IMR-90 (cell line): Measurements from ENCODE around the gene LMX1A. TPM values are rescaled to one million over a fixed set of nuclear protein-coding genes. Genes with fewer than 3 reads are reported as not detected.

Experiments
- ATAC-seq: fragments of 200-7000 bp; cut with Tn5 transposase; 2 replicates; pipeline ENCODE4 v1.9.1; 2020; ENCODE audit warnings: low read depth, mild to moderate bottlenecking, moderate library complexity
- BruUV-seq: library from RNA; stranded (reverse); fragments of 400-500 nt; replicated peaks from 2 replicates; lab custom pipeline; 2021; lab: Mats Ljungman, UMichigan
- CTCF ChIA-PET: fragments of 300-600 bp; formaldehyde crosslinking; extraction: SDS; loops from one replicate; lab custom pipeline; 2021; ENCODE audit warnings: antibody characterized with exemption; lab: Yijun Ruan, JAX
- POLR2A ChIA-PET: fragments of 300-600 bp; sonication (Branson Sonifier 250); formaldehyde crosslinking; loops from one replicate; lab custom pipeline; 2022; ENCODE audit warnings: antibody characterized with exemption; ENCODE audit not compliant: unreplicated experiment; lab: Charles Lee
- DNase-seq: peaks from one replicate; pipeline ENCODE4 v3.0.0; 2013
- H2AFZ ChIP-seq: replicated peaks from 2 replicates; pipeline ENCODE3; 2013; ENCODE audit warnings: low read length, mild to moderate bottlenecking; ENCODE audit not compliant: poor library complexity
- H2AK5ac ChIP-seq: 2 replicates; pipeline ENCODE4 v1.6.1; 2013; ENCODE audit warnings: low read depth, low read length, inconsistent platforms
- H2AK9ac ChIP-seq: replicated peaks from 2 replicates; pipeline ENCODE3; 2013; ENCODE audit warnings: mild to moderate bottlenecking, low read depth, low read length, moderate library complexity; ENCODE audit not compliant: poor library complexity
- H2BK120ac ChIP-seq: 2 replicates; pipeline ENCODE4 v1.6.1; 2013; ENCODE audit warnings: low read depth, low read length, inconsistent platforms
- H2BK15ac ChIP-seq: 3 replicates; pipeline ENCODE4 v1.6.1; 2013; ENCODE audit warnings: low read depth, low read length, inconsistent platforms
- H2BK20ac ChIP-seq: 2 replicates; pipeline ENCODE4 v1.6.1; 2013; ENCODE audit warnings: low read depth, mild to moderate bottlenecking, inconsistent platforms, low read length, moderate library complexity
- H2BK5ac ChIP-seq: 2 replicates; pipeline ENCODE4 v1.6.1; 2013; ENCODE audit warnings: mild to moderate bottlenecking, low read depth, low read length, inconsistent platforms; ENCODE audit not compliant: poor library complexity, severe bottlenecking
- H3K14ac ChIP-seq: replicated peaks from 2 replicates; pipeline ENCODE4 v1.6.1; 2013; ENCODE audit warnings: low read depth, low read length, inconsistent platforms
- H3K18ac ChIP-seq: 2 replicates; pipeline ENCODE4 v1.6.1; 2013; ENCODE audit warnings: low read depth, low read length, control low read depth
- H3K23ac ChIP-seq: 2 replicates; pipeline ENCODE4 v1.6.1; 2013; ENCODE audit warnings: low read depth, low read length, inconsistent platforms
- H3K27ac ChIP-seq: 2 replicates; pipeline ENCODE4 v1.5.1; 2013; ENCODE audit warnings: mild to moderate bottlenecking, control low read depth, low read length; ENCODE audit not compliant: insufficient read depth
- H3K27me3 ChIP-seq: 2 replicates; pipeline ENCODE4 v1.6.1; 2013; ENCODE audit warnings: low read length; ENCODE audit not compliant: control insufficient read depth, insufficient read depth
- H3K36me3 ChIP-seq: 2 replicates; pipeline ENCODE4 v1.6.1; 2013; ENCODE audit warnings: low read length, mixed read lengths; ENCODE audit not compliant: control insufficient read depth, insufficient read depth
- H3K4ac ChIP-seq: 2 replicates; pipeline ENCODE4 v1.6.1; 2013; ENCODE audit warnings: low read depth, low read length, inconsistent platforms
- H3K4me1 ChIP-seq: 2 replicates; pipeline ENCODE4 v1.6.1; 2013; ENCODE audit warnings: low read length, mixed read lengths; ENCODE audit not compliant: control insufficient read depth, insufficient read depth
- H3K4me2 ChIP-seq: 2 replicates; pipeline ENCODE4 v1.6.1; 2013; ENCODE audit warnings: low read depth, mild to moderate bottlenecking, control low read depth, low read length, moderate library complexity
- H3K4me3 ChIP-seq: 2 replicates; pipeline ENCODE4 v1.5.1; 2013; ENCODE audit warnings: low read depth, mild to moderate bottlenecking, control low read depth, low read length, moderate library complexity; ENCODE audit not compliant: insufficient read depth
- H3K56ac ChIP-seq: 2 replicates; pipeline ENCODE4 v1.6.1; 2013; ENCODE audit warnings: low read length, inconsistent platforms; ENCODE audit not compliant: insufficient read depth; ENCODE audit errors: extremely low read depth
- H3K79me1 ChIP-seq, 2 experiments: 2 replicates each; pipeline ENCODE4 v1.6.1; 2013; ENCODE audit warnings: low read length in 2 of 2, inconsistent platforms in 1 of 2, low read depth in 1 of 2
- H3K9ac ChIP-seq: 2 replicates; pipeline ENCODE4 v1.6.1; 2013; ENCODE audit warnings: low read depth, low read length, control low read depth
- H3K9me1 ChIP-seq: 2 replicates; pipeline ENCODE4 v1.6.1; 2013; ENCODE audit warnings: low read length, inconsistent platforms; ENCODE audit not compliant: insufficient read depth
- H3K9me3 ChIP-seq: 2 replicates; pipeline ENCODE4 v1.6.1; 2013; ENCODE audit warnings: low read length; ENCODE audit not compliant: control insufficient read depth, insufficient read depth
- H4K20me1 ChIP-seq: 2 replicates; pipeline ENCODE4 v1.6.1; 2013; ENCODE audit warnings: low read length, inconsistent platforms; ENCODE audit not compliant: insufficient read depth
- H4K5ac ChIP-seq: 2 replicates; pipeline ENCODE4 v1.6.1; 2013; ENCODE audit warnings: mild to moderate bottlenecking, low read depth, low read length, control low read depth
- H4K8ac ChIP-seq, 2 experiments: 2 replicates each; pipeline ENCODE4 v1.6.1; 2013; ENCODE audit warnings: low read depth in 2 of 2, low read length in 2 of 2, control low read depth in 1 of 2, inconsistent platforms in 1 of 2
- H4K91ac ChIP-seq: 2 replicates; pipeline ENCODE4 v1.6.1; 2013; ENCODE audit warnings: low read depth, low read length, inconsistent platforms; ENCODE audit not compliant: insufficient read depth
- MAFK ChIP-seq: IDR thresholded peaks from 2 replicates; pipeline ENCODE4 v1.6.1; 2012; ENCODE audit warnings: low read depth, low read length, improper control_type of control experiment
- SMC3 ChIP-seq: fragments of 150-350 bp; IDR thresholded peaks from 2 replicates; pipeline ENCODE4 v1.6.1; 2016; ENCODE audit warnings: low read depth, mild to moderate bottlenecking, antibody characterized with exemption, low read length, moderate library complexity
- WGBS, 2 experiments: methylation state at CpG; one replicate each; pipeline versions ENCODE4 v1.1.5 to v1.1.7; 2013; ENCODE audit warnings: missing lambda C conversion rate in 2 of 2; ENCODE audit not compliant: insufficient read length in 1 of 2; ENCODE audit errors: extremely low coverage in 2 of 2; 5-methylcytosine and 5-hydroxymethylcytosine counted together
- dilution Hi-C: fragments of 300-500 bp; cut with HindIII; formaldehyde crosslinking; loops from one replicate; pipeline ENCODE4 v1.14.3; 2018; ENCODE audit warnings: low sequenced_read_pairs; ENCODE audit not compliant: unreplicated experiment
- in situ Hi-C: fragments of 300-500 bp; cut with MboI; formaldehyde crosslinking; loops from 3 replicates; pipeline ENCODE4 v1.14.3; 2019; ENCODE audit warnings: low sequenced_read_pairs, inconsistent platforms, mixed read lengths
- intact Hi-C: fragments of 100-400 bp; cut with micrococcal nuclease; formaldehyde crosslinking; loops from 2 replicates; pipeline ENCODE4 v1.10.0; 2022
- polyA plus RNA-seq, 3 experiments: library from polyadenylated mRNA; depleted of rRNA; stranded (reverse); fragments of >200 nt; gene quantifications; 2 replicates each; pipeline ENCODE4 v1.2.3, GENCODE V29; 2012; ENCODE audit warnings: low replicate concordance in 1 of 3
- total RNA-seq: library from RNA; depleted of rRNA; stranded (reverse); fragments of >200 nt; gene quantifications from 2 replicates; pipeline ENCODE4 v1.2.3, GENCODE V29; 2012

LMX1A gene
- total and polyA plus RNA-seq, 2 of the 4 experiments (the other 2 are of a cell fraction): not detected

GRCh38 chr1:165365341-165365740, 8.8 kb upstream of the LMX1A start:
- WGBS, 2 experiments: no CpG with 5 or more reads among the region's 2 CpGs
- H3K36me3 ChIP-seq: no peaks in the 10 kb centered on the region

More at GRCh38 chr1:165365341-165365740, 8.8 kb upstream of the LMX1A start:
- ChIA-PET POLR2A (no interaction called here), CTCF (no interaction called here)
- Histone ChIP-seq H3K27me3 (no peaks in the 10 kb centered on the region; the same call in 1 of the 2 replicates), H2BK20ac (no peak overlapping the region), H2BK120ac (no peak overlapping the region), H3K18ac (no peak overlapping the region), H4K20me1 (no peaks in the 10 kb centered on the region), H2BK15ac (no peak overlapping the region), H4K5ac (no peak overlapping the region), H2AK5ac (no peak overlapping the region), H3K23ac (no peak overlapping the region), H2BK5ac (no peak overlapping the region), H3K4me1 (no peaks in the 10 kb centered on the region), H3K4ac (no peak overlapping the region), H3K79me1 (no peaks in the 10 kb centered on the region), H3K9ac (no peak overlapping the region), H4K8ac (no peak overlapping the region), H3K9me3 (no peaks in the 10 kb centered on the region), H4K91ac (no peak overlapping the region), H3K14ac (no peak overlapping the region), H2AFZ (no peak overlapping the region), H3K9me1 (no peaks in the 10 kb centered on the region), H3K27ac (no peak overlapping the region), H2AK9ac (no peak overlapping the region), H3K56ac (no peak overlapping the region), H3K4me3 (no peak overlapping the region), H3K4me2 (no peak overlapping the region)
- dilution Hi-C loops (no loop called here), intact Hi-C loops (loop anchor here (5.0 to 10.0 kb wide), 2 partner anchors 221 to 253 kb away; no protein-coding TSS in a partner anchor), in situ Hi-C loops (no loop called here)
- DNase-seq: no peak
- TF ChIP-seq MAFK (no peak), SMC3 (no peak)
- ATAC-seq: no peak
- BruUV-seq: no TSS peak
